ENCODE data around the gene NOL8.

DNA sequence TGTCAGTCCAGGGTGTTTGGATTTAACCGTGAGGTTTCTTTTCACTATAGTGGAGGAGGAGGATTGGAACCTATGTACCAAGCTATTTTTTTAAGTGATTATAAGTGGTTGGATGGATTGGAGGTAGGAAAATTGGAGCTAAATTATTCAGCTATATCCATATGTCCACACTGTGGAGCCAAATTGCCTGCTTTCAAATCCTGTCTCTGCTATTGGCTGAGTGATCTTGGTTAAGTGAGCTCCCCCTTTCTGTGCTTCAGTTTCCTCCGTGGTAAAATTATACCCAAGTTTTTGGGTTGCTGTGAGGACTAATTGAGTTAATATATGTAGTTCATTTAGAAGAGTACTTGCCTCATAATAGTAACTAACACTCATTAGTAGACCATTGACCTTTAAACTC is 3.1 kb upstream of the NOL8 start:
- TF ChIP-seq POLR2A (IDR thresholded peaks at IDR 0.05), result no peak
- TF ChIP-seq CTCF (IDR thresholded peaks at IDR 0.05), result no peak
